ENCODE results near the gene MAP3K6.

Gene MAP3K6

DNA sequence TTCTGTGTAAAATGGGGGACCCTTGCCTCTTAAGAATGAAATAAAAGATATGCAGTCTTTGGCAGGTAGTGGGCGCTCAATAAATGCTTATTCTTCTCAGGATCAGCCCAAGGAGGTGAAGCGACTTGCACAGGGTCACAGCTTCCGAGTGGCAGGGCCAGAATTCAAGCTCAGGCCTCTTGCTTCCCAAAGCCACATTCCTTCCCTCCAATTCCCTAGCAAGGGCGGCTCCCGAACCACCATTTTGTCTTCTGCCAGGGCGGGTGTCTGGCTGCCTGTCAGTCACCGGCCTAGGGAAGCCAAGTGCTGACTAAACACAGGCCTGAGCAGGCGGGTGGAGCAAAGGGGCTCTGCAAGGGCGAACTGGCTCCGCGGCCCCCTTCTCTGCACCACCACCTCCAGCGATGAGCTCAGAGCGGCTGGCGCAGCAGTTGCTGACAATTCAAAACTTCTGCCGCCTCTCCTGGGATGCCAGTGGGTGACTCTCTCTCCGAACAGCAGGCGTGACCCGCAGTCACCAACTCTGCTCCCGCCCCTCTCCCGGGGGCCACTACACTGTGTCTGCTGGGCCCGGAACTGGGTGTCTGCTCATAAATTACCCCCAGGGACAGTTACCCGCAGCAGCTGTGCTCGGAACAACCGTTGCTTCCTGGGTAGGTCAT, 36.4 kb upstream of the MAP3K6 start:
- H3K4me3 ChIP-seq (ENCODE audit: low read depth, low read length): peak overlapping the region; percentile 13
- peak; percentile 91 for DNase-seq (ENCODE audit: low read depth)
- TF ChIP-seq, protein P1, sequence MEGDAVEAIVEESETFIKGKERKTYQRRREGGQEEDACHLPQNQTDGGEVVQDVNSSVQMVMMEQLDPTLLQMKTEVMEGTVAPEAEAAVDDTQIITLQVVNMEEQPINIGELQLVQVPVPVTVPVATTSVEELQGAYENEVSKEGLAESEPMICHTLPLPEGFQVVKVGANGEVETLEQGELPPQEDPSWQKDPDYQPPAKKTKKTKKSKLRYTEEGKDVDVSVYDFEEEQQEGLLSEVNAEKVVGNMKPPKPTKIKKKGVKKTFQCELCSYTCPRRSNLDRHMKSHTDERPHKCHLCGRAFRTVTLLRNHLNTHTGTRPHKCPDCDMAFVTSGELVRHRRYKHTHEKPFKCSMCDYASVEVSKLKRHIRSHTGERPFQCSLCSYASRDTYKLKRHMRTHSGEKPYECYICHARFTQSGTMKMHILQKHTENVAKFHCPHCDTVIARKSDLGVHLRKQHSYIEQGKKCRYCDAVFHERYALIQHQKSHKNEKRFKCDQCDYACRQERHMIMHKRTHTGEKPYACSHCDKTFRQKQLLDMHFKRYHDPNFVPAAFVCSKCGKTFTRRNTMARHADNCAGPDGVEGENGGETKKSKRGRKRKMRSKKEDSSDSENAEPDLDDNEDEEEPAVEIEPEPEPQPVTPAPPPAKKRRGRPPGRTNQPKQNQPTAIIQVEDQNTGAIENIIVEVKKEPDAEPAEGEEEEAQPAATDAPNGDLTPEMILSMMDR (IDR thresholded peaks at IDR 0.05; ENCODE audit: low read depth, low read length): peak; percentile 29
- TF ChIP-seq, protein P2, sequence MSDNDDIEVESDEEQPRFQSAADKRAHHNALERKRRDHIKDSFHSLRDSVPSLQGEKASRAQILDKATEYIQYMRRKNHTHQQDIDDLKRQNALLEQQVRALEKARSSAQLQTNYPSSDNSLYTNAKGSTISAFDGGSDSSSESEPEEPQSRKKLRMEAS (IDR thresholded peaks at IDR 0.05; ENCODE audit: low read depth, low read length): peak; percentile 53
- TF ChIP-seq POLR2A (IDR thresholded peaks at IDR 0.05; ENCODE audit: extremely low read depth, insufficient read length) (peak; percentile 23), MYC (IDR thresholded peaks at IDR 0.05; ENCODE audit: low read depth, low read length) (no peak)

DNA sequence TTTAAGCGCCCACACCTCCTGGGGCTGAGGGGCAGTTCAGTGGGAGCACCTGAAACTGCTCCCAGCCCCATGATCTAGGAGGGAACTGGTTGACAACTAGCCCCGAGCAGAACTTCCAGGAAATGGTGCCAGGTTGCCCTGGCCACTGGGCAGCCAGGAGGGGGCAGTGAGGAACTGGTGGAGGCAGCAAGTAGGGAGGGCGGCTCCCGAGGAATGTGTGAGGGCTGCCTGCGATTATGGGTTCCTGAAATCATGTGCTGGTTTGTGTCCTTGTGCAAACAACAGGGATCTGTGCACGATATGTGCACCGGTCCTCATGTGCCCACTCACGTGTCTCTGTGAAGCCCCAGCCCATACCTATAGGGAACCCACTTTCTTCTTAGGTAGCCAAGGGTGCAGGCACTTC, 35.6 kb upstream of the MAP3K6 start:
- H3K4me3 ChIP-seq (ENCODE audit: low read depth, low read length): no peak overlapping the region
- DNase-seq (ENCODE audit: low read depth): peak; percentile 71

DNA sequence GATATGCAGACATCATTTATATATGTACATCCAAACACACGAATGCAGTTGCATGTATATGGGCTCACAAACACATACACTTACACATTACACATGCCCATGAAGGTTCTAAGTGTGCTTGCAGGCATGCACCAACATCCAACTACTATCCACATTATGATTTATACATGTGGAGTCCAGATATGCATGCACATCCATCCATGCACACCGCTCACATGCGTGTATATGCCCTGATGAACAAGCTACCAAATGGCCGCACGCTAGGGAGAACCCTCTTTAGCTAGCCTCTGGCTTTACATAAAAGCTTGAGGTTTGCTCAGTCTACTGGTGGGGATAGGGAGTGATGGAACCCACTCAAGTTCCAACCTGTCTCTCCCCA, 34.2 kb upstream of the MAP3K6 start:
- TF ChIP-seq POLR2A (IDR thresholded peaks at IDR 0.05; ENCODE audit: extremely low read depth, insufficient read length) (no peak), MYC (IDR thresholded peaks at IDR 0.05; ENCODE audit: low read depth, low read length) (no peak)
- TF ChIP-seq, protein P2 (IDR thresholded peaks at IDR 0.05; ENCODE audit: low read depth, low read length): no peak
- TF ChIP-seq, protein P1 (IDR thresholded peaks at IDR 0.05; ENCODE audit: low read depth, low read length): no peak
- no peak overlapping the region for H3K4me3 ChIP-seq (ENCODE audit: low read depth, low read length)
- no peak for DNase-seq (ENCODE audit: low read depth)

More for the DNA sequence above, 35.6 kb upstream of the MAP3K6 start:
- TF ChIP-seq, protein P1 (IDR thresholded peaks at IDR 0.05; ENCODE audit: low read depth, low read length): peak; percentile 45
- TF ChIP-seq, protein P2 (IDR thresholded peaks at IDR 0.05; ENCODE audit: low read depth, low read length): no peak

DNA sequence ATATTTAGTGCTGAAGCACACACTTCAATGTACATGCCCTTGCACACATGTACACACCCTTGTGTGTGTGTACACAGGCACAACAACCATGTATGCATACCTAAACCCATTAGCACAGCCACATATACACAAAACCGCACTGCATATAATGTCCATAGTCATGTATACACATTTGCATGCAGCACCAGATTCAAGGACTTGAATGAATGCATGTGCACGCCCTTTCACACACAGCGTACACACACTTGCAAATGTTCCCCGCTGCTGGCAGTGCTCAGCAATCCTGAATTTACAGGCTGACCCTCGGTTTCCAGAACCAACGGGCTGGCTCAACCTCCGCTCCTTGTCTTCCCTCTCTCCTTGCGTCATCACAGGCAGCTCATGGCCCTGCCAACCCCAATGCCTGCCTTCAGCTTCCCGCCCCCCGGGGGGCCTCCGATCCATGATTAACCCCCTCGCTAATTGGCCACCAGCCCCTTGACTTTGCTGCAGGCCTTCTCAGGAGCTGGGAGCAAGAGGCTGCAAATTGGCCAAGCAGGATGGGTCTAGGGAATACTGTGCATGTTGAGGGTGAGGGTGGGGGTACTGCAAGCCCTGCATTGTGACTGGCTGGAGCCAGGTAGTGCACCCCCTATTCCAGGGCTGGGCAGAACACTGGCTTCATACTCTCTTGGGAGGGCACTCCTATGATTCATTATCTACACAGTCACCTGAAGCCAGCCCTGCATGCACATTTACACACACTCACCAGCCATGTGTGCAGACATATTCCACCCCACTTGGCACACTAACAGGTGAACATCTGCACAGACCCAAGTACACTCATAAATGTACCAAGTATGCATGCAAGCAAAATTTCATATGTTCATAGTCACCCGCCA, 33.6 kb upstream of the MAP3K6 start:
- DNase-seq (ENCODE audit: low read depth): no peak
- no peak overlapping the region for H3K4me3 ChIP-seq (ENCODE audit: low read depth, low read length)
- TF ChIP-seq, protein P2 (IDR thresholded peaks at IDR 0.05; ENCODE audit: low read depth, low read length): no peak
- TF ChIP-seq, protein P1 (IDR thresholded peaks at IDR 0.05; ENCODE audit: low read depth, low read length): no peak
- TF ChIP-seq POLR2A (IDR thresholded peaks at IDR 0.05; ENCODE audit: extremely low read depth, insufficient read length) (no peak), MYC (IDR thresholded peaks at IDR 0.05; ENCODE audit: low read depth, low read length) (no peak)

DNA sequence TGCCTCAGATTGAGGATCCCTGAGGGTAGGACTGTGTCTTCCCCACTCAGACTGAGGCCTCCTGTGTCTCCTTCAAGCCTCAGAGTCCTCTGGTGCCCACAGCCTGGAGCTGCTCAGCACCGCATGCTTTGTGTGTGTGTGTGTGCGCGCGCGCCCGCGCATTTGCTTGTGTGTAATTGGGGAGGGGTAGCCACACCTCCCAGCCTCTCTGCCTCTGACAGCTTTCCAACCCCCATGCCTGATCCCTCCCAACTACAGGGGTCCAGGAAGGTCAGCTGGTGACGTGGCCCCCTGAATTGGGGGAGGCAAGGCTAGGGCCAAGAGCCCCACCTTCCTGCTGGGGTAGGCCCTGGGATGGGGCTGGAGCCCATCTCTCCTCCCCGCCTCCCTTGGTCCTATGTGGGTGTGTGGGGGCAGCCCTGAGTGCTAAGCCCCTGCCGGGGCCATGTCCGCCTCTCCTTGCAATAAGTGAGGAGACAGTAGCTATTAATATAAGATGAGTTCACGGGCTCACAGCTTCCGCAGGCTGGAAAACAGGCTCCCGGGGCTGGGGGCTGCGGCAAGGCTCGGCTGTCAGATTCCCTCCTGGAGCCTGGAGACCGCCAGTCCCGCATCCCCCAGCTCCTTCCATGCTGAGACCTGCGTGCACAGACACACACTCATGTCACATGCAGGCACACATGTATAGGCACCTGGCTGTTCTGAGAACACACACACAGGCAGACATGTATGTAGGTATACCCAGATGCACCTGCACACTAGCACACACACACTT, 32.7 kb upstream of the MAP3K6 start:
- TF ChIP-seq, protein P1 (IDR thresholded peaks at IDR 0.05; ENCODE audit: low read depth, low read length): no peak
- TF ChIP-seq POLR2A (IDR thresholded peaks at IDR 0.05; ENCODE audit: extremely low read depth, insufficient read length) (no peak), MYC (IDR thresholded peaks at IDR 0.05; ENCODE audit: low read depth, low read length) (no peak)
- TF ChIP-seq, protein P2 (IDR thresholded peaks at IDR 0.05; ENCODE audit: low read depth, low read length): no peak
- DNase-seq (ENCODE audit: low read depth): no peak

More for the DNA sequence above, 32.7 kb upstream of the MAP3K6 start:
- no peak overlapping the region for H3K4me3 ChIP-seq (ENCODE audit: low read depth, low read length)
